Middle frontal gyrus (tissue), 1 donor: ENCODE results near the gene CST2.
"Not testable (repeated sequence)": the region's sequence is repeated elsewhere in the genome, so short reads cannot be mapped to it uniquely, and the experiment has no call there.

Source experiments
- DNase-seq: peaks from one replicate; pipeline ENCODE4 v3.0.0-alpha.2; 2015; ENCODE audit warnings: low spot score; ENCODE audit errors: extremely low spot score

Gene CST2

GRCh38 chr20:23826541-23827021 is at the start of gene CST2:
Gene CST2 (minus strand): TSS chr20:23826729. CDS start chr20:23826660, 69 bp downstream.
- no peak for DNase-seq

- no peak for DNase-seq
These were observed 49.2 kb upstream of the CST2 start for GRCh38 chr20:23875606-23876237.

GRCh38 chr20:23874747-23875146 is 48.2 kb upstream of the CST2 start:
- DNase-seq, result peak; percentile 42

- DNase-seq, result no peak
These were observed 47.0 kb upstream of the CST2 start for GRCh38 chr20:23873370-23874015.

GRCh38 chr20:23872065-23872464 is 45.5 kb upstream of the CST2 start:
- DNase-seq, result no peak

- no peak for DNase-seq
These were observed 43.9 kb upstream of the CST2 start for GRCh38 chr20:23870461-23870860.

- no peak for DNase-seq
These were observed 43.0 kb upstream of the CST2 start for GRCh38 chr20:23869520-23869919.

- DNase-seq, result no peak
These were observed 41.8 kb upstream of the CST2 start for GRCh38 chr20:23868321-23868720.

- DNase-seq, result no peak
These were observed 40.7 kb upstream of the CST2 start for GRCh38 chr20:23867152-23867776.

- not testable (repeated sequence) for DNase-seq
These were observed 34.2 kb upstream of the CST2 start for GRCh38 chr20:23860771-23861170.

GRCh38 chr20:23857962-23858595 is 31.6 kb upstream of the CST2 start:
- DNase-seq, result no peak

GRCh38 chr20:23856736-23857135 is 30.2 kb upstream of the CST2 start:
- no peak for DNase-seq

- no peak for DNase-seq
These were observed 29.7 kb upstream of the CST2 start for GRCh38 chr20:23856226-23856625.

- DNase-seq, result no peak
These were observed 15.2 kb upstream of the CST2 start for GRCh38 chr20:23841693-23842092.

GRCh38 chr20:23835716-23836115 is 9.2 kb upstream of the CST2 start:
- DNase-seq, result no peak

GRCh38 chr20:23832775-23833513 is 6.4 kb upstream of the CST2 start:
- DNase-seq, result no peak

GRCh38 chr20:23831961-23832360 is 5.4 kb upstream of the CST2 start:
- not testable (repeated sequence) for DNase-seq

- DNase-seq, result no peak
These were observed 2.8 kb downstream of the CST2 start for GRCh38 chr20:23823621-23824324.

GRCh38 chr20:23823111-23823510 is 3.4 kb downstream of the CST2 start:
- no peak for DNase-seq

GRCh38 chr20:23820493-23820892 is 6.0 kb downstream of the CST2 start:
- no peak for DNase-seq

GRCh38 chr20:23811559-23811958 is 15.0 kb downstream of the CST2 start:
- not testable (repeated sequence) for DNase-seq
